Renal cortex interstitium (tissue), 11 donors: ENCODE data around the gene PSMB5. TPM values are rescaled to one million over a fixed set of nuclear protein-coding genes. Genes with fewer than 3 reads are reported as not detected.

Source experiments
- DNase-seq, 11 donors: peaks; one replicate each; pipeline ENCODE4 v3.0.0-alpha.2; 2013; ENCODE audit warnings: low read depth in 9 of 11, low spot score in 4 of 11; ENCODE audit errors: extremely low read depth in 1 of 11
- polyA plus RNA-seq, 3 donors: library from polyadenylated mRNA; unstranded; fragments of 120-200 nt; gene quantifications; one replicate each; pipeline ENCODE4 v1.2.1, GENCODE V29; 2013; ENCODE audit not compliant: insufficient read length in 3 of 3

The PSMB5 gene
- polyA plus RNA-seq, 3 donors, result 203 to 259 (median 237) TPM

DNA sequence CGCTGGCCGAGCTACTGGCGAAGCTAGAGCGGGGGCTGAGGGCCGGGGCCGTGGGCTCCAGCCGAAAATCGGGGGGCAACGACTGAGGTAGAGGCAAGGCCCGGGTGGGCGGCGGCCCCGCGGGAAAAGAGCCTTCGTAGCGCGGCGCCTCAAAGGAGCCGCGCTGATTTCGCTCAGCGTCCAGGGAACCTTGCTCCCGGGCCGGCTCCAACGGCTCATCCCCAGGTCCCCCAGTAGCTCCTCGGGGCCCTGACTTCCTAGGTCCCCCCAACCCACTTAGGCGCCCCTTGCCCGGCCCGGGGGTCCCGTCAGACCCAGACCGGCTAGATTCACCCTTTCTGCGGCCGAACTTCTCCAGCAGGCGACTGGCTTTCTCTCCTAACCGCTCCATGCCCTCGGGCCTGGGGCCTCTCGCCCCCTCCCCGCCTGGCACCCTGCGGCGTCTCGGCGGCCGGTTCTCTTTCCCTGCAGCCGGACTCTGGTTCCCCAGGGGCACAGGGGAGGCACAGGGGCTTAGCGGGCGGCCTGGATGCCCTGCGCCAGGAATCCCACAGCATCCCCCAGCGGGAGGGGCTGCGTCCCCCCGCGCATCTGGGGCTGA is 52.7 kb downstream of the PSMB5 start:
- DNase-seq, result no peak

- no peak for DNase-seq
Observed at GRCh38 chr14:22981090-22981875, 53.4 kb downstream of the PSMB5 start.

GRCh38 chr14:22980672-22981089 is 54.0 kb downstream of the PSMB5 start:
- DNase-seq, result peak in 3 of 11 donors; percentile 41 to 62 (median 59)

GRCh38 chr14:22979748-22980392 is 54.8 kb downstream of the PSMB5 start:
- no peak for DNase-seq

DNA sequence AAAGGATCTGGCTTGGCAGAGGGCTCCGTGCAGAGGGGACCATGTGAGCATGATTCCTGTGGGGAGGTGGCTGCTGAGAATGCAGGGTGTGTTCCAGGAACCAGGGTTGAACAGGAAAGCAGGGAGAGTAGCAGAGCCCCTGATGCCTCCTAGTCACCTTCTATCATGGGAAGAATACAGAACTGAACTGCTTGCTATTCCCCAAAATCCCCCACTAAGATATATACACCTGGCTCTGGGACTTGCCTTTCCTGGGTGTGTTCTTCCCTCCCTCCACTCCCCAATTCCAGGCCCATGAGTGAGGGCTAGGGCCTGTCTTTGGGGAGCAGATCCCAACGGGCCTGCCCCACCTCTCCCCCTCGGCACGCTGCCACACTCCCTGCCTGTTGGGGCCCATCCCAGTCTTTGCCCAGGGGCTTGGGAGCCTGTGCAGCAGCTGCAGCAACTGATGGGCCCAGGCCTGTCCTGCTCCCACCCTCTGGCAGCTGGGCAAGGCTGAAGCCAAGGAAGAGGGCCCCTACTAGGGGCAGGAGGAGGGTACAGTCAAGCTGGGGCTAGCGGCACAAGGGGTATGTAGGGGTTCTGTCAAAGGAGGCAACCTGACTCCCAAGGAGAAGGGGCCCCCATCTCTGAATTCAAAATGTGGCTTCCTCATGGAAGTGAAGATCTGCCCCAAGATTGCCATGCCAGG is 55.6 kb downstream of the PSMB5 start:
- DNase-seq, result no peak

DNA sequence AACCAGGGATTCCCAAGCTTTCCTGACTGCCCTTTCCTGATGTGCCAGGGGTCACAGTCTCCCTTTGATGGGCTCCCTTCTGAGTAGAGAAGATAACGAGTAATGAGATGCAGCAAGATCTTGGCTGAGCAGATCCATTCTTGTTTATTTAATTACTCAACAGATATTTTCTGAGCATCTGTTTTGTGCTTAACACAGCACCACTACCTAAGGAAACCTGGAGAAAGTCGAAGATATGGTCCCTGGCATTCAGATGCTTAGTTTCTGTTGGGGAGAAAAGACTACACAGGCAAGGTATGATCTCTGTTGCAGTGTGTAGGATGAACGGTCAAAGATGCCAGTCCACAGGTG is 56.2 kb downstream of the PSMB5 start:
- no peak for DNase-seq

DNA sequence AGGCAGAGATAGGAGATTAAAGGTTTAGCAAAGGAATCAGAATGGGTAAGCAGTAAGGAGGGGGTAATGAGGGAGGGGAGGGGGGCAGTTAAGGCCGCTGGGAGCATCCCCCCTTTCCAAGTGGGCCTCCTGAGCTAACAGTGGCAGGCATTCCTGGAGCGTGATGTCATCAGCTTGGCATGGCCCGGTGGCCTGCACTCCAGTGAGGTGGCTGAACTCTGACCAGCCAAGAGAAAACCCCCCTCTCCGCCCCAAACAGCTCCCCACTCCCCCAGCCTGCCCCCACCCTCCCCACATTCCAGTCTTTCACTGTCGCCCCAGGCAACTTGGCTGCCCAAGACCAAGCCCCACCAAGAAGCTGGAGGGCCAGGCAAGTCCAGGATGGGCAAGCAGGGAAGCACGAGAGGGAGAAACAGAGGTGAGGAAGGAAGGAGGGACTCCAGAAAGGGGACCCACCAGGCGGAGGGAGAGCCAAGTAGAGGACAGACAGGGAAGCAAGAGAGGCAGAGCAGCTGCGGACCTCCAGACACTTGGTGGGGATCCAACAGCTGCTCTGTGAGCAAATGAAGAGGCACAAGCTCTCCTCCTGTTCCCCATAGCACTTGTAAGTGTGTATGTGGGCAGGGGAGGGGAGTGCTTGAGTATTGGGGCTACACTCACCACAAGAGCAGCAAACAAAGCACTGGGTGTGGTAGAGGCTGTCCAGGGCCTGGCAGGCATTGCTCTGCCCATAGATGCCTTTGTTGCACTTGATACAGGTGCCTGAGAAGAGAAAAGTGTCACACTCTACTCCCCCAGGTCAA is 56.8 kb downstream of the PSMB5 start:
- peak in 7 of 11 donors; percentile 63 to 85 (median 79) for DNase-seq

DNA sequence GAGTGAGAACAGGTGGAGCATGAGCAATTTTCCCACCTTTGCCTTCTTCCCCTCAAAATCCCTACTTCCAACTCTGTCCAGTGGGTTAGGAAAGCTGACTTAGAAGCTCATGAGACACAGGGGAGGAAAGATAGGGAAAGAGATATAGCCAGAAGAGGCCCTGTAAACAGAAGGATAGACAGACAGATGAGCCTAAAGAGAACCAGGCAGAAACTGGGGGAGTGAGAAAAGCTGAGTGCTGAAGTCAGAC is 57.3 kb downstream of the PSMB5 start:
- no peak for DNase-seq

GRCh38 chr14:22976620-22977433 is 57.9 kb downstream of the PSMB5 start:
- peak in 1 of 11 donors; percentile 34 for DNase-seq

Other genes starting within 250 kb of the PSMB5 start
- gene SLC7A7, start 219.5 kb downstream of the PSMB5 start, polyA plus RNA-seq, result 100 to 1,000 TPM; 106 to 125 (median 119) TPM
- 100 to 1,000 TPM in 1 of 3 donors, 10 to 100 TPM in 2; 76.1 to 108 (median 97.7) TPM for gene MRPL52, start 205.0 kb downstream of the PSMB5 start, polyA plus RNA-seq
- gene MMP14, start 198.3 kb downstream of the PSMB5 start, polyA plus RNA-seq, result 100 to 1,000 TPM; 130 to 170 (median 135) TPM
- gene LRP10, start 163.2 kb downstream of the PSMB5 start, polyA plus RNA-seq, result 10 to 100 TPM; 71.4 to 94.4 (median 83.1) TPM
- 1 to 10 TPM; 1.5 to 1.9 (median 1.5) TPM for gene REM2, start 151.7 kb downstream of the PSMB5 start, polyA plus RNA-seq
- gene RBM23, start 115.8 kb downstream of the PSMB5 start, polyA plus RNA-seq, result 100 to 1,000 TPM; 111 to 140 (median 120) TPM
- 100 to 1,000 TPM; 147 to 158 (median 149) TPM for gene PRMT5, start 105.5 kb downstream of the PSMB5 start, polyA plus RNA-seq
- 10 to 100 TPM; 53.3 to 58.6 (median 57.0) TPM for gene HAUS4, start 77.8 kb downstream of the PSMB5 start, polyA plus RNA-seq
- 100 to 1,000 TPM in 1 of 3 donors, 10 to 100 TPM in 2; 80.7 to 100 (median 95.1) TPM for gene AJUBA, start 52.3 kb downstream of the PSMB5 start, polyA plus RNA-seq
- 10 to 100 TPM; 18.5 to 24.4 (median 19.0) TPM for gene C14orf93, start 24.8 kb downstream of the PSMB5 start, polyA plus RNA-seq
- not detected for gene PSMB11, start 7.3 kb upstream of the PSMB5 start, polyA plus RNA-seq
- gene CDH24, start 22.6 kb upstream of the PSMB5 start, polyA plus RNA-seq, result 10 to 100 TPM; 21.7 to 37.3 (median 29.0) TPM
- gene ACIN1, start 60.2 kb upstream of the PSMB5 start, polyA plus RNA-seq, result 100 to 1,000 TPM; 253 to 342 (median 271) TPM
- 10 to 100 TPM; 68.8 to 88.5 (median 86.0) TPM for gene C14orf119, start 60.6 kb upstream of the PSMB5 start, polyA plus RNA-seq
- not detected for gene CIROP, start 70.1 kb upstream of the PSMB5 start, polyA plus RNA-seq
- under 1 TPM; 0.15 to 0.22 (median 0.16) TPM for gene CEBPE, start 84.4 kb upstream of the PSMB5 start, polyA plus RNA-seq
- gene SLC7A8, start 148.8 kb upstream of the PSMB5 start, polyA plus RNA-seq, result 100 to 1,000 TPM in 1 of 3 donors, 10 to 100 TPM in 2; 75.9 to 120 (median 82.9) TPM
- gene RNF212B, start 203.0 kb upstream of the PSMB5 start, polyA plus RNA-seq, result 1 to 10 TPM; 1.0 to 1.8 (median 1.1) TPM